SH-SY5Y (cell line): Measurements from ENCODE around the gene MAG.

ENCODE experiments used
- GATA2 ChIP-seq: IDR thresholded peaks from 2 replicates; pipeline ENCODE4 v1.6.1; 2011; ENCODE audit warnings: mild to moderate bottlenecking, low read depth, low read length
- GATA3 ChIP-seq: IDR thresholded peaks from 2 replicates; pipeline ENCODE4 v1.6.1; 2011; ENCODE audit warnings: low read depth, mild to moderate bottlenecking, low read length, moderate library complexity

- TF ChIP-seq GATA3 (no peak), GATA2 (no peak)
Observed at GRCh38 chr19:35301961-35302360, 10.0 kb downstream of the MAG start.
